Pancreas (tissue), 10 donors: ENCODE results near the gene ASIC3. TPM values are rescaled to one million over a fixed set of nuclear protein-coding genes. Genes with fewer than 3 reads are reported as not detected.
A peak's percentile ranks its signal among the peaks of the same experiment; 100 is the strongest.

Experiments
- ATAC-seq, 4 donors: fragments of 200-7000 bp; cut with Tn5 transposase; one replicate each; pipeline versions ENCODE4 v1.8.0 to v1.9.1; 2020; ENCODE audit warnings: mild to moderate bottlenecking in 4 of 4, moderate library complexity in 4 of 4
- DNase-seq, 6 donors: peaks; one replicate each; pipeline ENCODE4 v3.0.0-alpha.2; 2020
- FAIRE-seq: peaks from 2 replicates; lab custom pipeline; 2012; peaks lifted over from hg19 to GRCh38; lab: Jason Lieb, UNC
- H3K27ac ChIP-seq, 4 donors: fragments of 200-600 bp; sonication (generic); 1 replicate in 3 of 4; 2 replicates in 1 of 4; pipeline versions ENCODE4 v1.5.0 to v1.8.0; 2020
- H3K27me3 ChIP-seq, 4 donors: fragments of 200-600 bp; one replicate each; pipeline ENCODE4 v1.8.0; 2021
- H3K36me3 ChIP-seq, 3 donors: fragments of 200-600 bp; sonication (generic) in 1 of 3; one replicate each; pipeline versions ENCODE4 v1.5.0 to v1.8.0; 2020 to 2021
- H3K4me1 ChIP-seq, 3 donors: fragments of 200-600 bp; one replicate each; pipeline ENCODE4 v1.8.0; 2021
- H3K4me3 ChIP-seq, 4 donors: fragments of 200-600 bp; sonication (generic) in 2 of 4; one replicate each; pipeline versions ENCODE4 v1.5.0 to v1.8.0; 2020 to 2021
- H3K9me3 ChIP-seq, 4 donors: fragments of 200-600 bp; one replicate each; pipeline ENCODE4 v1.8.0; 2021
- WGBS, 2 donors: extraction: QIAGEN DNeasy Blood & Tissue Kit; methylation state at CpG; one replicate each; pipeline ENCODE4 v1.1.7; 2013; 5-methylcytosine and 5-hydroxymethylcytosine counted together
- intact Hi-C, 3 donors: fragments of 100-400 bp; cut with DNase I; formaldehyde crosslinking; loops; one replicate each; pipeline versions ENCODE4 v1.11.1 to v1.14.2; 2022
- polyA plus RNA-seq, 2 donors: library from polyadenylated mRNA; stranded (reverse); fragments of 200-250 nt; gene quantifications; one replicate each; pipeline ENCODE4 v1.2.3, GENCODE V29; 2013
- total RNA-seq, 6 donors: library from RNA; stranded (reverse); fragmentation: NEBNext Ultra II Directional in 4 of 6; extraction: Animal tissue kit (Norgen Biotek cat#: 25700) in 4 of 6; gene quantifications; one replicate each; pipeline versions ENCODE4 v1.2.1 to v1.2.4, GENCODE V29; 2021 to 2023
- TF ChIP-seq, protein P1 (sequence below), 4 donors: fragments of 200-600 bp; sonication (generic) in 3 of 4; IDR thresholded peaks; one replicate each; pipeline versions ENCODE4 v1.5.0 to v1.8.0; 2021; ENCODE audit warnings: antibody characterized with exemption in 4 of 4
- donor health status: healthy with polysubstance abuse.
- donor health status: DM: no; HTN: no; CAD: no; lungs with moderate emphysema.
- donor health status: DM: no; HTN: no; CAD: no.
- donor health status: control.
- donor health status: control.
- donor health status: Bipolar disorder and iron deficiency.
- donor health status: DM: yes; HTN: yes; CAD: no.
- donor health status: DM: no; HTN: no; CAD: no.
- donor health status: DM: no; HTN: no; CAD: no.
- donor health status: DM: yes; HTN: yes; CAD: no.

ASIC3 gene
- total and polyA plus RNA-seq, 8 donors, result 0.47 to 8.7 (median 0.83) TPM

DNA sequence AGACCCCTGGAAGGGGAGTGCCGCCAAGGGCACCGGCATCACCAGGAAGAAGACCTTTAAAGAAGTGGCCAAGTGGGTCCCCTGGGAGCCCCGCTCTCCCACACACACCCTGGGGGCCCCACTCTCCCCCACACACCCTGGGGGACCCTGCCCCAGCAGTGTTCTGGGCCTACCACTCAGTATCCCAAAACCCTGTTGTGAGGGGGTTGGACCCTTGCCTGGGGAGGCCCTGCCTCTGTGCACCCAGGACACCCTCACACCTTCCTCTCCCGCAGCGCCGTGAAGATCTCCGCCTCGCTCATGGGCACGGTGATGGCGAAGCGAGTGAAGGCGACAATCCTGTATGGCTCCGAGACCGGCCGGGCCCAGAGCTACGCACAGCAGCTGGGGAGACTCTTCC lies 46.8 kb upstream of the ASIC3 start:
- no peaks in the 10 kb centered on the region for H3K4me1 ChIP-seq
- FAIRE-seq, result no peak
- H3K27ac ChIP-seq, result no peak overlapping the region
- TF ChIP-seq, protein P1, sequence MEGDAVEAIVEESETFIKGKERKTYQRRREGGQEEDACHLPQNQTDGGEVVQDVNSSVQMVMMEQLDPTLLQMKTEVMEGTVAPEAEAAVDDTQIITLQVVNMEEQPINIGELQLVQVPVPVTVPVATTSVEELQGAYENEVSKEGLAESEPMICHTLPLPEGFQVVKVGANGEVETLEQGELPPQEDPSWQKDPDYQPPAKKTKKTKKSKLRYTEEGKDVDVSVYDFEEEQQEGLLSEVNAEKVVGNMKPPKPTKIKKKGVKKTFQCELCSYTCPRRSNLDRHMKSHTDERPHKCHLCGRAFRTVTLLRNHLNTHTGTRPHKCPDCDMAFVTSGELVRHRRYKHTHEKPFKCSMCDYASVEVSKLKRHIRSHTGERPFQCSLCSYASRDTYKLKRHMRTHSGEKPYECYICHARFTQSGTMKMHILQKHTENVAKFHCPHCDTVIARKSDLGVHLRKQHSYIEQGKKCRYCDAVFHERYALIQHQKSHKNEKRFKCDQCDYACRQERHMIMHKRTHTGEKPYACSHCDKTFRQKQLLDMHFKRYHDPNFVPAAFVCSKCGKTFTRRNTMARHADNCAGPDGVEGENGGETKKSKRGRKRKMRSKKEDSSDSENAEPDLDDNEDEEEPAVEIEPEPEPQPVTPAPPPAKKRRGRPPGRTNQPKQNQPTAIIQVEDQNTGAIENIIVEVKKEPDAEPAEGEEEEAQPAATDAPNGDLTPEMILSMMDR (IDR thresholded peaks at IDR 0.05), result no peak
- H3K4me3 ChIP-seq, result no peak overlapping the region
- DNase-seq, result no peak
- ATAC-seq, result no peak
- H3K9me3 ChIP-seq, result no peaks in the 10 kb centered on the region
- WGBS, 2 donors, result 92 to 94% methylated on average over 16 of the region's 16 CpGs
- H3K27me3 ChIP-seq, result no peaks in the 10 kb centered on the region
- intact Hi-C loops, result no loop called here
- no peaks in the 10 kb centered on the region for H3K36me3 ChIP-seq

DNA sequence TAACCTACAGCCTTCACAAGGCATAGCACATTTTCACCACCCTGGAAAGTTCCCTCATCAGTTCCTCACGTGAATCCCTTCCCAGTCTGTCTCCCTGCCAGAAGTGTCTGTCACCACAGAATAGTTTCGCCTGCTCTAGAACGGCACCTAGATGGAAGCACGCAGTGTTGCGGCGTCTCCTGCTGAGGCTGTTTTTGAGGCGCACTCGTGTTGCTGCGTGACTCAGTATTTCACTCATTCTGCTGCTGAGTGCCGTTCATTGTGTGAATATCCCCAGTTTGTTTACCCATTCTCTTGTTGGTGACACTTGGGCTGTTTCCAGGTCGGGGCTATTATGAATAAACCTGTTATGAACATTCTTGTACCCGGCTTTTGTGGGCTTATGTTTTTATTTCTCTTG lies 44.8 kb upstream of the ASIC3 start:
- intact Hi-C loops, result no loop called here
- FAIRE-seq, result no peak
- no peaks in the 10 kb centered on the region for H3K9me3 ChIP-seq
- DNase-seq, result no peak
- WGBS, 2 donors, result 37 to 47% methylated on average over 12 of the region's 12 CpGs
- H3K27me3 ChIP-seq, result no peaks in the 10 kb centered on the region
- TF ChIP-seq, protein P1 (IDR thresholded peaks at IDR 0.05), result no peak
- H3K27ac ChIP-seq, result no peak overlapping the region
- no peaks in the 10 kb centered on the region for H3K4me1 ChIP-seq
- H3K36me3 ChIP-seq, result no peaks in the 10 kb centered on the region
- H3K4me3 ChIP-seq, result no peak overlapping the region
- peak in 2 of 4 donors; percentile 40 to 54 for ATAC-seq

DNA sequence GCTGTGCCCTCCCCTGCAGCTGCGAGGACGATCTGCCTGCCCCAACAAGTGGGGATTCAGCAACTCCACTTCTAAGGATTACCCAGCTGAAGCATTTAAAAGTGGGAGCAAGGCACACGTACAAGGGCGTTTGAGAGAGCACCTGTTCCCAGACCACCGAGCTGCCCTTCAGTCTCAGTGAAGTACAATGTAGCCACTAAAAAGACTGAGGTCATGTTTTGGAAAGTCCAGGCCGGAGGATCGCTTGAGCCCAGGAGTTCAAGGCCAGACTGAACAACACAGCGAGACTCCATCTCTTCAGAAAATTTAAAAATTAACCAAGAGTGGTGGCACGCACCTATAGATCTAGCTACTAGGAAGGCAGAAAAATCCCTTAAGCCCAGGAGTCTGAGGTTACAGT lies 42.8 kb upstream of the ASIC3 start:
- H3K27ac ChIP-seq, result no peak overlapping the region
- WGBS, 2 donors, result 49 to 63% methylated on average over 9 of the region's 9 CpGs

DNA sequence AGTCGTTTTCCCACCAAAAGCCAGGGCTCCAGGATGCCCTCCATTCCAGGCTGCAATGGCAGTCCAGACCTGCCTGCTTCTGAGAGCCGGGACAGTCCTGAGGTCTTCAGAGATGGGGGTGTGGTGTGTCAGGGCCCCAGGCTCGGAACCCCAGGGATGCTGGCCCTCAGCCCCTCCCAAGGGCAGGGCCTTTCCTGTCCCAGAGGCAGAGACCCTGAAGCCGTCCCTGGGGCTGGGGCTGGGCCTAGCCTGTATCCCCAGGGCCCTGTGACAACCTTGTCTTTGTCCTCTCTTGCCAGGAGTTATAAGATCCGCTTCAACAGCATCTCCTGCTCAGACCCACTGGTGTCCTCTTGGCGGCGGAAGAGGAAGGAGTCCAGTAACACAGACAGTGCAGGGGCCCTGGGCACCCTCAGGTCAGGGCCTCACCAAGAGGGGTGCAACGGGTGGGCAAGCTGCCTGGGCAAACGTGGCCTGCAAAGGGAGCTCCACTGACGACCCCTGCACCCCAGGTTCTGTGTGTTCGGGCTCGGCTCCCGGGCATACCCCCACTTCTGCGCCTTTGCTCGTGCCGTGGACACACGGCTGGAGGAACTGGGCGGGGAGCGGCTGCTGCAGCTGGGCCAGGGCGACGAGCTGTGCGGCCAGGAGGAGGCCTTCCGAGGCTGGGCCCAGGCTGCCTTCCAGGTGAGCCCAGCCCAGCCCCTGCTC lies 41.6 kb upstream of the ASIC3 start:
- Histone ChIP-seq H3K9me3 (no peaks in the 10 kb centered on the region), H3K36me3 (no peaks in the 10 kb centered on the region), H3K27ac (no peak overlapping the region), H3K4me3 (no peak overlapping the region), H3K27me3 (no peaks in the 10 kb centered on the region), H3K4me1 (no peaks in the 10 kb centered on the region)
- WGBS, 2 donors, result 74 to 76% methylated on average over 22 to 23 of the region's 23 CpGs
- DNase-seq, result peak in 1 of 6 donors; percentile 70
- intact Hi-C loops, result no loop called here
- FAIRE-seq, result no peak
- no peak for ATAC-seq
- TF ChIP-seq, protein P1 (IDR thresholded peaks at IDR 0.05), result no peak

More for the DNA sequence above, 42.8 kb upstream of the ASIC3 start:
- no peak overlapping the region for H3K4me3 ChIP-seq
- TF ChIP-seq, protein P1 (IDR thresholded peaks at IDR 0.05), result no peak
- no peaks in the 10 kb centered on the region for H3K4me1 ChIP-seq
- no peaks in the 10 kb centered on the region for H3K36me3 ChIP-seq
- intact Hi-C loops, result no loop called here
- ATAC-seq (no peak), DNase-seq (no peak), FAIRE-seq (no peak)
- H3K9me3 ChIP-seq, result no peaks in the 10 kb centered on the region
- H3K27me3 ChIP-seq, result no peaks in the 10 kb centered on the region

DNA sequence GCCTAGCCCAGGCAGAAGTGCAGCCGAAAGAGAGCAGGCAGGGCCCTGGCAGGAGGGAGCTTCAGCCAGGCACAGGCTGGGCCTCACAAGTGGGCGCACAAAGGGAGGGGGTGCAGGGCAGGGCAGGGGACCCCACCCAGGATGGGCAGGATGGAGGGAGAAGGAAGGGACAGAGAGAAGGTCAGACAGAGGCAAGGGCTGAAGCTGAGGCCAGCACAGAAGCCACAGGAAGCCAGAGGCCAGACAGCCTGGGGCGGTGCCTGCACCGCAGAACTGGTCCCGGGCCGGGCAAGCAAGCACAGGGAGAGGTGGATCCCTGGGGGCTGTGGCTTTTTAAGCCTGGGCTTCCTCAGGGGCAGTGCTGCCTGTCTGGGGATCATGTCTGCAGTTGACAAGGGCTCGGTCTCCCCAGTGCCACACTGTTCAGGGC lies 40.8 kb upstream of the ASIC3 start:
- intact Hi-C loops, result no loop called here
- no peaks in the 10 kb centered on the region for H3K4me1 ChIP-seq
- WGBS, 2 donors, result 73 to 93% methylated on average over 7 of the region's 7 CpGs
- ATAC-seq (no peak), FAIRE-seq (no peak), DNase-seq (peak in 1 of 6 donors; percentile 55)
- H3K27ac ChIP-seq, result no peak overlapping the region
- TF ChIP-seq, protein P1 (IDR thresholded peaks at IDR 0.05), result no peak
- H3K4me3 ChIP-seq, result no peak overlapping the region
- no peaks in the 10 kb centered on the region for H3K27me3 ChIP-seq
- no peaks in the 10 kb centered on the region for H3K36me3 ChIP-seq
- no peaks in the 10 kb centered on the region for H3K9me3 ChIP-seq
